Measurements from ENCODE around the gene OR5F1.

The OR5F1 gene

DNA sequence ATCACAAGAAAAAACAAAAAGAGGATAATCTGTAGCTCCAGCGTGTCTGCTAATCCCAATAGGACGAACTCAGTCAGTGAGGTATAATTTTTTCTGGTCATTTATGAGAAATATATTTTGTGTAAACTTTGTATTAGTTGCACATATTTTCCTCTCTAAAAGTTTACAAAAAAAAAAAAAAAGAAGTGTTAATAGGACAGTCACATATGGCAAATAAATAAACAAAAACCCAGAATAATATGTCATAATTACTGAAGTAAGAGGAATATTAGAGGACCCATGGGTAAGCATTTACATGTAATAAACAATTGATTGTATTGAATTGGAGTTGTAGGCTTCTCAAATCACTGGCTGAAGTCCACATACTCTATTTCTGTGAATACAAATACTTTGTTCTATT, at the start of gene OR5F1:
Gene OR5F1 (minus strand): TSS at position 101 of the 400 bp plus-strand sequence. CDS start 0 bp downstream, at position 101.
- no peak within 1 kb of the TSS for H3K4me3 ChIP-seq (ENCODE audit: low read depth, low read length)
- in situ Hi-C loops (cut with HindIII; ENCODE audit: low sequenced_read_pairs) = no loop called here
- DNase-seq (ENCODE audit: low read depth) = no peak
- TF ChIP-seq, protein P1, sequence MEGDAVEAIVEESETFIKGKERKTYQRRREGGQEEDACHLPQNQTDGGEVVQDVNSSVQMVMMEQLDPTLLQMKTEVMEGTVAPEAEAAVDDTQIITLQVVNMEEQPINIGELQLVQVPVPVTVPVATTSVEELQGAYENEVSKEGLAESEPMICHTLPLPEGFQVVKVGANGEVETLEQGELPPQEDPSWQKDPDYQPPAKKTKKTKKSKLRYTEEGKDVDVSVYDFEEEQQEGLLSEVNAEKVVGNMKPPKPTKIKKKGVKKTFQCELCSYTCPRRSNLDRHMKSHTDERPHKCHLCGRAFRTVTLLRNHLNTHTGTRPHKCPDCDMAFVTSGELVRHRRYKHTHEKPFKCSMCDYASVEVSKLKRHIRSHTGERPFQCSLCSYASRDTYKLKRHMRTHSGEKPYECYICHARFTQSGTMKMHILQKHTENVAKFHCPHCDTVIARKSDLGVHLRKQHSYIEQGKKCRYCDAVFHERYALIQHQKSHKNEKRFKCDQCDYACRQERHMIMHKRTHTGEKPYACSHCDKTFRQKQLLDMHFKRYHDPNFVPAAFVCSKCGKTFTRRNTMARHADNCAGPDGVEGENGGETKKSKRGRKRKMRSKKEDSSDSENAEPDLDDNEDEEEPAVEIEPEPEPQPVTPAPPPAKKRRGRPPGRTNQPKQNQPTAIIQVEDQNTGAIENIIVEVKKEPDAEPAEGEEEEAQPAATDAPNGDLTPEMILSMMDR (IDR thresholded peaks at IDR 0.05; ENCODE audit: low read depth, low read length, missing control alignments) = no peak

DNA sequence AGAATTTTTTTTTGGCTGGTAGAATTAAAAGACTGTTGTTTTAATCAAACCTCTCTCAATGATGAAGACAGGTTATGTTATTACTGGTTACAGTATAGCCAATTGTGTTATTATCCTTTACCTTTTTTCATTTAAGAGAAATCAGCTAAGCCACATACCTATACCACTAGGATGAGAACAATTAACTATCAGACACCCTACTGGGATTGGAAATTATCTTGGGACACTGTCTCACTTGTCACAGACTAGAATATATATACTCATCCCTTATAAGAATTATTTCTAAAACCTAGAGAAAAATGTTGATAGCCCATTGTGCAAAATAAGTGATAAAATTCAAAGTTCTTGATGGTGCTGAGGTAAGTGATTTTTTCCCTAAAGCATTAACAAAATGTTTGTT, 32.9 kb upstream of the OR5F1 start, which contains the start of gene OR5AS1:
Gene OR5AS1 (plus strand): TSS at position 301 of the 400 bp plus-strand sequence. CDS start 2,765 bp downstream, outside the sequence.
- in situ Hi-C loops (cut with HindIII; ENCODE audit: low sequenced_read_pairs) = no loop called here
- TF ChIP-seq, protein P1 (IDR thresholded peaks at IDR 0.05; ENCODE audit: low read depth, low read length, missing control alignments) = no peak
- DNase-seq (ENCODE audit: low read depth) = no peak
- H3K4me3 ChIP-seq (ENCODE audit: low read depth, low read length) = no peak within 1 kb of the TSS

DNA sequence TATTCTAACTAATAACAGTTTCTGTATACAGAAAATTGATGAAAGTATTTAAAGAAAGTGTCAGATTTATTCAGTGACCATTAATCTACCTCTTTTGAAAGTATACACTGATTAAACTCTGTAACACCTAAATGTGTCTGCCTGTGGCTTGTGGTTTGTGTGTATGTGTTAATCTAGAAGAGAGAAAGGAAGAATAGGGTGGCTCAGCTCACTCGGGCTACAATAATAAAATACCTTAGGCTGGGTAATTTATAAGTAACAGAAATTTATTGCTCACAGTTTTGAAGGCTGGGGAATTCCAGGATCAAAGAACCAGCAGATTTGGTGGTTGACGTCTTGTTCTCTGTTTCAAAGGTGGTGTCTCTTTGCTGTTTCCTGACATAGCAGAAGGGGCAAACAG, 19.4 kb upstream of the OR5F1 start:
- no peak overlapping the region for H3K4me3 ChIP-seq (ENCODE audit: low read depth, low read length)
- no peak for DNase-seq (ENCODE audit: low read depth)
- TF ChIP-seq, protein P1 (IDR thresholded peaks at IDR 0.05; ENCODE audit: low read depth, low read length, missing control alignments) = no peak
- in situ Hi-C loops (cut with HindIII; ENCODE audit: low sequenced_read_pairs) = no loop called here

DNA sequence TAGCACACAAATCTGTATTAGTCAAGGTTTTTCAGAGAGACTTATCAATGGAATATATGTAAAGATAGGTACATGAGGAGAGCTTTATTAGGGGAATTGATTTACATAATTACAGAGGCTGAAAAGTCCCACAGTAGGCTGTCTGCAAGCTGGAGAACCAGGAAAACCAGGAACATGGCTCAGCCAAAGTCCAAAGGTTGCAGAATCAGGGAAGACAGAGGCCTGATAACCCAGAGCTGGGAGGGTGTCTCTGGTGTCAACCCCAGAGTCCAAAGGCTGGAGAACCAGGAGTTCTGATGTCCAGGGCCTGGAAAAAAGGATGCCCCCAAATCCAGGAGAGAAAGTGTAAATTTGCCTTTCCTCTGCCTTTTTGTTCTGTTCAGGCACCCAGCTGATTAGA, 16.3 kb upstream of the OR5F1 start:
- in situ Hi-C loops (cut with HindIII; ENCODE audit: low sequenced_read_pairs) = no loop called here
- no peak for DNase-seq (ENCODE audit: low read depth)
- TF ChIP-seq, protein P1 (IDR thresholded peaks at IDR 0.05; ENCODE audit: low read depth, low read length, missing control alignments) = no peak
- H3K4me3 ChIP-seq (ENCODE audit: low read depth, low read length) = no peak overlapping the region

DNA sequence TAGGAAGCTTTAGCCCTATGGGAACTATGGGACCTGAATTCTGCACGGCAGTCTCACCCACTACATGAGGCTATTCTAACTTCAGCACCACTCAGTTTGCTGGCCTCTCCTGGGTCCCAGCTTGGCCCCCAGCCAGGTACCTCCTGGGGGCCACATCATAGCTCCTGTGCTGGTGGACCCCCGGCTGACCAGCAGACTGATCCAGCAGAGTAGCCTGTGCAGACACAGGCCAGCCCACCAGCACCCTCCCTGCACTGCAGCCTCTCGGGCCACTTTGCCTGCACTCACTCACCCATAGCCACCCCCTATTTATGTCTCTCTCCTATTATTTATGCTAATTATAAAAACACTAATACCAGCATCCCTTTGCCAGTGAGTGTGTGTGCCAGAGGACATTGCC, 23.5 kb downstream of the OR5F1 start:
- TF ChIP-seq, protein P1 (IDR thresholded peaks at IDR 0.05; ENCODE audit: low read depth, low read length, missing control alignments) = no peak
- H3K4me3 ChIP-seq (ENCODE audit: low read depth, low read length) = no peak overlapping the region
- no peak for DNase-seq (ENCODE audit: low read depth)
- in situ Hi-C loops (cut with HindIII; ENCODE audit: low sequenced_read_pairs) = no loop called here

DNA sequence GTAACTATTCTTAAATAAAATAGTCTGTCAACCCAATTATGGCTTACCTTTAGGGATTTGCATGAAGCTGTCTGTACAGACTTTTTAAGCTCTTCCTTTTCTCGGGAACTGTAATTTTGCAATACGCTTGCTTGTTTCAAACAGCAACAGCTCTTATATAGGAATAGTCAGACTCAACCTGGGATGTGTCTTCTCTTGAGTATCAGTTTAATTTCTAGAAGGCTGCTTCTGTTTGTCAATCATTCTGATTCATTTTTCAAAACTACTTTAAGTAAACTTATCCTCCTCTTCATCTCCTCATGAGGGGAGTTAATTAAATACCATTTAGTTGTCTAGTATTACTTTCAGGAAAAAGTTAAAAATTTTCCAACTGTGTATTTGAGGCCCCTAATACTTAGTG, 24.6 kb downstream of the OR5F1 start, which contains the start of gene OR10AG1:
Gene OR10AG1 (minus strand): TSS at position 101 of the 400 bp plus-strand sequence. CDS start 38 bp downstream, at position 63.
- no peak within 1 kb of the TSS for H3K4me3 ChIP-seq (ENCODE audit: low read depth, low read length)
- no peak for DNase-seq (ENCODE audit: low read depth)
- in situ Hi-C loops (cut with HindIII; ENCODE audit: low sequenced_read_pairs) = no loop called here
- TF ChIP-seq, protein P1 (IDR thresholded peaks at IDR 0.05; ENCODE audit: low read depth, low read length, missing control alignments) = no peak
